ENCODE measurements around the gene COL13A1. TPM values are rescaled to one million over a fixed set of nuclear protein-coding genes. Genes with fewer than 3 reads are reported as not detected.
A peak's percentile ranks its signal among the peaks of the same experiment; 100 is the strongest.

The COL13A1 gene
- total RNA-seq, 1 donor from 2014 or later, result 0.35 TPM

- peak; percentile 35 for DNase-seq (ENCODE audit: low read depth)
Measured at GRCh38 chr10:69819716-69820506, 18.2 kb downstream of the COL13A1 start.

GRCh38 chr10:69820817-69821216 lies 19.1 kb downstream of the COL13A1 start:
- no peak for DNase-seq (ENCODE audit: low read depth)

- no peak for DNase-seq (ENCODE audit: low read depth)
Measured at GRCh38 chr10:69825604-69826003, 23.9 kb downstream of the COL13A1 start.

- no peak for DNase-seq (ENCODE audit: low read depth)
Measured at GRCh38 chr10:69826094-69826493, 24.4 kb downstream of the COL13A1 start.

- DNase-seq (ENCODE audit: low read depth), result no peak
Measured at GRCh38 chr10:69826789-69827554, 25.3 kb downstream of the COL13A1 start.

- no peak for DNase-seq (ENCODE audit: low read depth)
Measured at GRCh38 chr10:69828144-69828870, 26.6 kb downstream of the COL13A1 start.

GRCh38 chr10:69829775-69830174 lies 28.1 kb downstream of the COL13A1 start:
- no peak for DNase-seq (ENCODE audit: low read depth)

GRCh38 chr10:69831231-69831855 lies 29.6 kb downstream of the COL13A1 start:
- peak; percentile 26 for DNase-seq (ENCODE audit: low read depth)

- DNase-seq (ENCODE audit: low read depth), result no peak
Measured at GRCh38 chr10:69835233-69835632, 33.5 kb downstream of the COL13A1 start.

GRCh38 chr10:69835875-69836730 lies 34.4 kb downstream of the COL13A1 start:
- DNase-seq (ENCODE audit: low read depth), result no peak

GRCh38 chr10:69836731-69837030 lies 35.0 kb downstream of the COL13A1 start:
- no peak for DNase-seq (ENCODE audit: low read depth)

GRCh38 chr10:69837261-69837660 lies 35.6 kb downstream of the COL13A1 start:
- DNase-seq (ENCODE audit: low read depth), result no peak

GRCh38 chr10:69838418-69838817 lies 36.7 kb downstream of the COL13A1 start:
- DNase-seq (ENCODE audit: low read depth), result no peak

GRCh38 chr10:69838853-69839252 lies 37.1 kb downstream of the COL13A1 start:
- DNase-seq (ENCODE audit: low read depth), result peak; percentile 70

GRCh38 chr10:69839696-69840345 lies 38.1 kb downstream of the COL13A1 start:
- DNase-seq (ENCODE audit: low read depth), result peak; percentile 77

GRCh38 chr10:69840773-69841172 lies 39.1 kb downstream of the COL13A1 start:
- no peak for DNase-seq (ENCODE audit: low read depth)

- no peak for DNase-seq (ENCODE audit: low read depth)
Measured at GRCh38 chr10:69842020-69842419, 40.3 kb downstream of the COL13A1 start.

GRCh38 chr10:69842882-69843281 lies 41.2 kb downstream of the COL13A1 start:
- no peak for DNase-seq (ENCODE audit: low read depth)

GRCh38 chr10:69843923-69844322 lies 42.2 kb downstream of the COL13A1 start:
- DNase-seq (ENCODE audit: low read depth), result no peak

GRCh38 chr10:69844698-69845097 lies 43.0 kb downstream of the COL13A1 start:
- DNase-seq (ENCODE audit: low read depth), result no peak

Measured in renal cortical epithelial cell (primary cell).